HCT116 (cell line): ENCODE results near the gene WIZ. TPM values are rescaled to one million over a fixed set of nuclear protein-coding genes. Genes with fewer than 3 reads are reported as not detected.

Experiments used
- ATAC-seq: fragments of 200-7000 bp; cut with Tn5 transposase; 2 replicates; pipeline ENCODE4 v1.9.1; 2020; ENCODE audit warnings: mild to moderate bottlenecking, moderate library complexity
- BruUV-seq: library from RNA; stranded (reverse); fragments of 400-500 nt; replicated peaks from 2 replicates; lab custom pipeline; 2021; lab: Mats Ljungman, UMichigan
- CTCF ChIA-PET: fragments of 300-600 bp; sonication (Branson Sonifier 250); formaldehyde crosslinking; loops from one replicate; lab custom pipeline; 2021; ENCODE audit warnings: antibody characterized with exemption; lab: Charles Lee
- POLR2A ChIA-PET: fragments of 300-600, 350-600 bp; sonication (Branson Sonifier 250); formaldehyde crosslinking; loops from one replicate; lab custom pipeline; 2021; ENCODE audit warnings: antibody characterized with exemption; lab: Charles Lee
- RAD21 ChIA-PET, 2 experiments: fragments of 300-600 bp; sonication (Branson Sonifier 250); formaldehyde crosslinking; loops; one replicate each; lab custom pipeline; 2023; ENCODE audit warnings: low total read pairs in 2 of 2; ENCODE audit not compliant: uncharacterized antibody in 2 of 2, unreplicated experiment in 2 of 2, low non-redundant PET in 1 of 2; lab: Charles Lee
- DNase-seq: peaks from one replicate; pipeline ENCODE4 v3.0.0-alpha.2; 2010; ENCODE audit warnings: low read depth, low spot score
- H2AFZ ChIP-seq: fragments of 200-600 bp; shearing (Covaris generic), sonication (generic); 2 replicates; pipeline ENCODE4 v1.6.1; 2017; ENCODE audit warnings: low read depth, mixed run types, mixed read lengths, antibody characterized with exemption, low read length; ENCODE audit not compliant: poor library complexity, severe bottlenecking
- H3K27ac ChIP-seq: 2 replicates; pipeline ENCODE4 v1.5.1; 2012; ENCODE audit warnings: low read depth, low read length
- H3K27me3 ChIP-seq: fragments of 200-600 bp; sonication (generic); 2 replicates; pipeline ENCODE4 v1.6.1; 2016; ENCODE audit warnings: mixed run types, low read length, mixed read lengths; ENCODE audit not compliant: insufficient read depth
- H3K36me3 ChIP-seq, 2 experiments: fragments of 200-500 bp in 1 of 2; fragments of 200-600 bp in 1 of 2; sonication (Bioruptor generic) in 1 of 2; sonication (generic) in 1 of 2; 2 replicates each; pipeline versions ENCODE4 v1.5.1 to v1.6.1; 2014 to 2016; ENCODE audit warnings: low read length in 2 of 2, inconsistent platforms in 1 of 2, mixed read lengths in 1 of 2, mixed run types in 1 of 2; ENCODE audit not compliant: insufficient read depth in 2 of 2, control insufficient read depth in 1 of 2
- H3K4me1 ChIP-seq, 2 experiments: fragments of 200-600 bp in 1 of 2; sonication (generic) in 1 of 2; 2 replicates each; pipeline versions ENCODE4 v1.5.1 to v1.6.1; 2012 to 2017; ENCODE audit warnings: low read length in 2 of 2, inconsistent platforms in 1 of 2, mild to moderate bottlenecking in 1 of 2, mixed read lengths in 1 of 2, mixed run types in 1 of 2, moderate library complexity in 1 of 2; ENCODE audit not compliant: insufficient read depth in 2 of 2, control insufficient read depth in 1 of 2
- H3K4me2 ChIP-seq: fragments of 200-600 bp; sonication (generic); 2 replicates; pipeline ENCODE4 v1.6.1; 2017; ENCODE audit warnings: mixed run types, low read length, mixed read lengths
- H3K4me3 ChIP-seq, 2 experiments: fragments of 200-600 bp in 1 of 2; sonication (generic) in 1 of 2; replicated peaks in 1 of 2; 2 replicates each; pipeline ENCODE4 v1.5.1; 2011 to 2016; ENCODE audit warnings: low read length in 2 of 2, control low read depth in 1 of 2, low read depth in 1 of 2, mild to moderate bottlenecking in 1 of 2, mixed read lengths in 1 of 2, mixed run types in 1 of 2
- H3K79me2 ChIP-seq: fragments of 200-600 bp; sonication (generic); 2 replicates; pipeline ENCODE4 v1.6.1; 2017; ENCODE audit warnings: mild to moderate bottlenecking, mixed run types, low read length, moderate library complexity, mixed read lengths; ENCODE audit not compliant: insufficient read depth
- H3K9ac ChIP-seq: fragments of 200-600 bp; sonication (generic); 2 replicates; pipeline ENCODE4 v1.6.1; 2016; ENCODE audit warnings: low read length, mixed read lengths
- H3K9me2 ChIP-seq: fragments of 200-600 bp; sonication (generic), shearing (Covaris generic); 2 replicates; pipeline ENCODE4 v1.6.1; 2017; ENCODE audit warnings: mixed run types, mild to moderate bottlenecking, moderate library complexity; ENCODE audit not compliant: insufficient read depth
- H3K9me3 ChIP-seq, 2 experiments: fragments of 200-500 bp in 1 of 2; fragments of 200-600 bp in 1 of 2; sonication (Bioruptor generic) in 1 of 2; sonication (generic) in 1 of 2; 2 replicates each; pipeline ENCODE4 v1.6.1; 2014 to 2017; ENCODE audit warnings: low read length in 2 of 2, mixed read lengths in 2 of 2, inconsistent platforms in 1 of 2, low read depth in 1 of 2, mild to moderate bottlenecking in 1 of 2, mixed run types in 1 of 2, moderate library complexity in 1 of 2; ENCODE audit not compliant: control insufficient read depth in 1 of 2, insufficient read depth in 1 of 2
- H4K20me1 ChIP-seq: fragments of 200-600 bp; sonication (generic), shearing (Covaris generic); 2 replicates; pipeline ENCODE4 v1.6.1; 2017; ENCODE audit warnings: mixed run types, mild to moderate bottlenecking, moderate library complexity; ENCODE audit not compliant: insufficient read depth
- CTCF ChIP-seq, 3 experiments: fragments of 200-600 bp in 1 of 3; sonication (generic) in 1 of 3; IDR thresholded peaks in 2 of 3; conservative IDR thresholded peaks in 1 of 3; 2 replicates each; pipeline ENCODE4 v1.5.1; 2012 to 2017; ENCODE audit warnings: low read depth in 2 of 3, low read length in 2 of 3, antibody characterized with exemption in 1 of 3, borderline replicate concordance in 1 of 3, control low read depth in 1 of 3, mild to moderate bottlenecking in 1 of 3, mixed read lengths in 1 of 3, mixed run types in 1 of 3, moderate library complexity in 1 of 3; ENCODE audit not compliant: insufficient read depth in 1 of 3
- EZH2phosphoT487 ChIP-seq: fragments of 200-600 bp; IDR thresholded peaks from 2 replicates; pipeline ENCODE4 v1.6.1; 2018; ENCODE audit warnings: antibody characterized with exemption, borderline replicate concordance
- TCF7L2 ChIP-seq: IDR thresholded peaks from 2 replicates; pipeline ENCODE4 v1.7.0; 2011; ENCODE audit warnings: borderline replicate concordance, inconsistent platforms; ENCODE audit not compliant: insufficient read depth, insufficient read length; ENCODE audit errors: extremely low read depth
- YY1 ChIP-seq: IDR thresholded peaks from 2 replicates; pipeline ENCODE4 v1.6.1; 2011; ENCODE audit warnings: low read length, low read depth, moderate library complexity, mild to moderate bottlenecking; ENCODE audit not compliant: insufficient replicate concordance; ENCODE audit errors: extremely low read depth
- ZBTB33 ChIP-seq: IDR thresholded peaks from 2 replicates; pipeline ENCODE4 v1.6.1; 2011; ENCODE audit warnings: mild to moderate bottlenecking, low read length, moderate library complexity; ENCODE audit not compliant: insufficient replicate concordance; ENCODE audit errors: extremely low read depth
- ZFX ChIP-seq: fragments of 450-650 bp; IDR thresholded peaks from 2 replicates; pipeline ENCODE4 v1.6.1; 2017
- intact Hi-C: fragments of 100-400 bp; cut with micrococcal nuclease; formaldehyde crosslinking; loops from 2 replicates; pipeline ENCODE4 v1.10.0; 2022
- total RNA-seq: library from RNA; stranded (reverse); gene quantifications from one replicate; pipeline ENCODE4 v1.2.1, GENCODE V29; 2021; ENCODE audit not compliant: unreplicated experiment

WIZ gene
- total RNA-seq, 1 experiment from 2014 or later, result 28.4 TPM

DNA sequence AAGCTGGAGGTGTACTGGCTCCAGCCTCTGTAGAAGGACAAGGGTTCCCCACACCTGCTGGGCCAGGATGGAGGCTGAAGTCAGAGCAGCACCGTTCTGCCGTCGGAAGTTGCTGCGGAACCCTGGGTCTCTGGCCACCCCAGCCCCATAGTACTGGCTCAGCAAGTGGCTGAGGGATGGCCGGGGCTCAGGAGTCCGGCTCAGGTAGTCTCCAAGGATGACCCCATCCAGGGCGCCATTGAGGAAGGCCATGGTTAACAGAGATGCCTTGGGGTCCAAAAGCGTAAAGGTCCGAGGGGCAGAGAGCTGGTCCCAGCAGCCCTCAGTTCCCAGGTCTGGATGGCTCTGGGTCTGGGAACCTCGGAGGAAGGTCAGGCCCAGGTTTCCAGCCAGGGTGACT lies 25.9 kb upstream of the WIZ start:
- ChIA-PET POLR2A (no interaction called here), RAD21 (no interaction called here), CTCF (no interaction called here)
- no peaks in the 10 kb centered on the region for H3K27me3 ChIP-seq
- intact Hi-C loops, result no loop called here
- H3K4me1 ChIP-seq, result no peaks in the 10 kb centered on the region
- H2AFZ ChIP-seq, result no peak overlapping the region
- no TSS peak for BruUV-seq
- H3K4me3 ChIP-seq, result no peak overlapping the region
- no peak for ATAC-seq
- H3K27ac ChIP-seq, result no peak overlapping the region
- H3K9me2 ChIP-seq, result no peaks in the 10 kb centered on the region
- no peak for DNase-seq
- no peaks in the 10 kb centered on the region for H3K36me3 ChIP-seq
- H3K79me2 ChIP-seq, result no peaks in the 10 kb centered on the region
- no peaks in the 10 kb centered on the region for H3K9me3 ChIP-seq
- H4K20me1 ChIP-seq, result no peaks in the 10 kb centered on the region
- TF ChIP-seq YY1 (no peak), ZBTB33 (no peak), EZH2phosphoT487 (no peak), TCF7L2 (no peak)
- H3K9ac ChIP-seq, result no peak overlapping the region
- no peak overlapping the region for H3K4me2 ChIP-seq

DNA sequence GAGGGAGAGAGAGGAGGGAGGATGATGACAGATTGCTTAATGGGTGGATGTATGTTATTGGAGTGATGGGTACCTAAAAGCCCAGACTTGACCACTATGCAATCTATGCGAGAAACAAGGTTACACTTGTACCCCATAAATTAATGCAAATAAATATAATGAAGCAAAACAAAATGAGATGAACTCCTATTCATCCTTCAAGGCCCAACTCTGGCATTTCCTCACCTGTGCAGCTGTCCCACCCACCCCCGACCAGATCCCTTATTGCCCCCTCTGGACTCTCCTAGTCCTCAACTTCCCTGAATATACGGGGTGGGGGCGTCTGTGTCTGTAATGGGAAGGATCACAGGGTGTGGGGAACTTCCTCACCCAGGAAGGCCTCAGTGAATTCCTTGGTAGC lies 25.4 kb upstream of the WIZ start:
- RAD21 ChIA-PET, result no interaction called here
- H3K36me3 ChIP-seq, result no peaks in the 10 kb centered on the region
- CTCF ChIA-PET, result no interaction called here

More for the DNA sequence above, 25.4 kb upstream of the WIZ start:
- no TSS peak for BruUV-seq
- no peak overlapping the region for H2AFZ ChIP-seq
- H3K4me3 ChIP-seq, result no peak overlapping the region
- H3K79me2 ChIP-seq, result no peaks in the 10 kb centered on the region
- intact Hi-C loops, result no loop called here
- H3K27me3 ChIP-seq, result no peaks in the 10 kb centered on the region
- no peaks in the 10 kb centered on the region for H3K9me3 ChIP-seq
- H3K9me2 ChIP-seq, result no peaks in the 10 kb centered on the region
- POLR2A ChIA-PET, result no interaction called here
- TF ChIP-seq ZBTB33 (no peak), CTCF (IDR thresholded peaks at IDR 0.05 in 2 of 3, conservative IDR thresholded peaks at IDR 0.05 in 1 of 3; ENCODE audit: borderline replicate concordance in 1 of 3, insufficient read depth in 1 of 3, low read depth in 2 of 3, low read length in 2 of 3) (no peak), ZFX (no peak)
- H3K4me1 ChIP-seq, result no peaks in the 10 kb centered on the region
- H3K4me2 ChIP-seq, result no peak overlapping the region
- DNase-seq (no peak), ATAC-seq (no peak)
- no peaks in the 10 kb centered on the region for H4K20me1 ChIP-seq
- no peak overlapping the region for H3K9ac ChIP-seq
- H3K27ac ChIP-seq, result no peak overlapping the region
